CD4-positive, alpha-beta memory T cell (primary cell): Measurements from ENCODE around the gene AGBL4. TPM values are rescaled to one million over a fixed set of nuclear protein-coding genes. Genes with fewer than 3 reads are reported as not detected.

Source experiments
- CTCF ChIA-PET: fragments of 350-600 bp; sonication (Branson Sonifier 250); formaldehyde crosslinking; loops from one replicate; lab custom pipeline; 2021; ENCODE audit warnings: inconsistent platforms; ENCODE audit not compliant: partially characterized antibody; lab: Charles Lee
- POLR2A ChIA-PET: fragments of 350-600 bp; sonication (Branson Sonifier 250); formaldehyde crosslinking; loops from one replicate; lab custom pipeline; 2021; ENCODE audit not compliant: partially characterized antibody; lab: Charles Lee
- DNase-seq, 5 donors: peaks; one replicate each; pipeline versions ENCODE4 v3.0.0 to v3.0.0-alpha.2; 2020 to 2022; ENCODE audit warnings: mixed read lengths in 1 of 5
- H3K27ac ChIP-seq: one replicate; pipeline ENCODE4 v1.7.0; 2013; ENCODE audit warnings: low read depth, low read length
- H3K27me3 ChIP-seq: 2 replicates; pipeline ENCODE4 v1.7.0; 2013; ENCODE audit warnings: mild to moderate bottlenecking, low read length, moderate library complexity; ENCODE audit not compliant: insufficient read depth
- H3K36me3 ChIP-seq: 2 replicates; pipeline ENCODE4 v1.7.0; 2013; ENCODE audit warnings: mild to moderate bottlenecking, low read length, moderate library complexity; ENCODE audit not compliant: insufficient read depth
- H3K4me1 ChIP-seq: 2 replicates; pipeline ENCODE4 v1.7.0; 2013; ENCODE audit warnings: mild to moderate bottlenecking, low read length, moderate library complexity; ENCODE audit not compliant: insufficient read depth
- H3K4me3 ChIP-seq, 2 donors: one replicate each; pipeline ENCODE4 v1.7.0; 2013; ENCODE audit warnings: low read length in 2 of 2, mild to moderate bottlenecking in 1 of 2
- H3K9me3 ChIP-seq, 2 donors: one replicate each; pipeline ENCODE4 v1.7.0; 2013; ENCODE audit warnings: low read length in 2 of 2, control low read depth in 1 of 2; ENCODE audit not compliant: control insufficient read depth in 1 of 2
- H3K27ac Mint-ChIP-seq, 7 donors: one replicate each; pipeline ENCODE4 v1.8.0; 2020 to 2021; ENCODE audit warnings: mixed read lengths in 7 of 7, mild to moderate bottlenecking in 6 of 7, inconsistent platforms in 3 of 7, moderate library complexity in 3 of 7
- H3K27me3 Mint-ChIP-seq, 2 donors: one replicate each; pipeline ENCODE4 v1.8.0; 2020 to 2021; ENCODE audit warnings: mixed read lengths in 2 of 2
- H3K36me3 Mint-ChIP-seq, 2 donors: one replicate each; pipeline ENCODE4 v1.8.0; 2020 to 2021; ENCODE audit warnings: mixed read lengths in 2 of 2, inconsistent platforms in 1 of 2, mild to moderate bottlenecking in 1 of 2
- H3K4me1 Mint-ChIP-seq, 4 donors: one replicate each; pipeline ENCODE4 v1.8.0; 2020 to 2021; ENCODE audit warnings: mixed read lengths in 4 of 4, mild to moderate bottlenecking in 1 of 4
- H3K4me3 Mint-ChIP-seq, 8 donors: one replicate each; pipeline ENCODE4 v1.8.0; 2020 to 2021; ENCODE audit warnings: mixed read lengths in 8 of 8, mild to moderate bottlenecking in 7 of 8, moderate library complexity in 6 of 8, inconsistent platforms in 3 of 8
- H3K9me3 Mint-ChIP-seq, 8 donors: one replicate each; pipeline ENCODE4 v1.8.0; 2020 to 2021; ENCODE audit warnings: mixed read lengths in 8 of 8, mild to moderate bottlenecking in 5 of 8, inconsistent platforms in 3 of 8, moderate library complexity in 1 of 8
- intact Hi-C: fragments of 100-400 bp; cut with micrococcal nuclease; formaldehyde crosslinking; loops from one replicate; pipeline ENCODE4 v1.15.1; 2023
- polyA plus RNA-seq, 2 donors: library from polyadenylated mRNA; unstranded; fragments of 300-500 nt; fragmentation: Illumina TruSeq; gene quantifications; one replicate each; pipeline ENCODE4 v1.2.3, GENCODE V29; 2021
- total RNA-seq, 2 experiments: library from RNA; stranded (reverse); gene quantifications; one replicate each; pipeline ENCODE4 v1.2.3, GENCODE V29; 2021

The AGBL4 gene
- total and polyA plus RNA-seq, 4 experiments from 2014 or later: not detected

GRCh38 chr1:48817505-48818114 is 1206.1 kb downstream of the AGBL4 start:
- Mint-ChIP-seq H3K36me3 (no peaks in the 10 kb centered on the region), H3K4me1 (no peaks in the 10 kb centered on the region), H3K4me3 (no peak overlapping the region), H3K27ac (no peak overlapping the region), H3K27me3 (peaks cover 0 to 5% of the 10 kb centered on the region in 2 donors), H3K9me3 (peaks cover 0 to 4% (median 0%) of the 10 kb centered on the region in 8 donors)
- H3K4me1 ChIP-seq: no peaks in the 10 kb centered on the region
- DNase-seq: no peak
- CTCF ChIA-PET: interaction anchor here (1.1 kb wide), 1 partner anchor 140 kb away, joined by 3 read pairs; no protein-coding TSS in a partner anchor
- H3K27ac ChIP-seq: no peak overlapping the region
- POLR2A ChIA-PET: no interaction called here
- H3K4me3 ChIP-seq: no peak overlapping the region
- no peaks in the 10 kb centered on the region for H3K36me3 ChIP-seq
- no peaks in the 10 kb centered on the region for H3K27me3 ChIP-seq
- H3K9me3 ChIP-seq: no peaks in the 10 kb centered on the region
- intact Hi-C loops: no loop called here

- H3K36me3 ChIP-seq: no peaks in the 10 kb centered on the region
- no peaks in the 10 kb centered on the region for H3K9me3 ChIP-seq
- ChIA-PET POLR2A (no interaction called here), CTCF (no interaction called here)
- no peaks in the 10 kb centered on the region for H3K27me3 ChIP-seq
- Mint-ChIP-seq H3K4me1 (no peaks in the 10 kb centered on the region), H3K4me3 (no peak overlapping the region), H3K27ac (no peak overlapping the region), H3K9me3 (peaks cover 0 to 5% (median 0%) of the 10 kb centered on the region in 8 donors), H3K27me3 (no peaks in the 10 kb centered on the region), H3K36me3 (no peaks in the 10 kb centered on the region)
- intact Hi-C loops: no loop called here
- no peak for DNase-seq
- H3K27ac ChIP-seq: no peak overlapping the region
- no peaks in the 10 kb centered on the region for H3K4me1 ChIP-seq
- H3K4me3 ChIP-seq: no peak overlapping the region
Observed at GRCh38 chr1:48810740-48811139, 1213.0 kb downstream of the AGBL4 start.

- no peaks in the 10 kb centered on the region for H3K36me3 ChIP-seq
- intact Hi-C loops: no loop called here
- Mint-ChIP-seq H3K4me3 (no peak overlapping the region), H3K27ac (peak overlapping the region in 1 of 7 donors; percentile 38), H3K4me1 (no peaks in the 10 kb centered on the region), H3K27me3 (no peaks in the 10 kb centered on the region), H3K9me3 (peaks cover 0 to 5% (median 0%) of the 10 kb centered on the region in 8 donors), H3K36me3 (no peaks in the 10 kb centered on the region)
- DNase-seq: no peak
- POLR2A ChIA-PET: no interaction called here
- CTCF ChIA-PET: no interaction called here
- H3K27me3 ChIP-seq: no peaks in the 10 kb centered on the region
- no peaks in the 10 kb centered on the region for H3K9me3 ChIP-seq
- H3K4me3 ChIP-seq: no peak overlapping the region
- H3K4me1 ChIP-seq: no peaks in the 10 kb centered on the region
- H3K27ac ChIP-seq: no peak overlapping the region
Observed at GRCh38 chr1:48808496-48808895, 1215.3 kb downstream of the AGBL4 start.

DNA sequence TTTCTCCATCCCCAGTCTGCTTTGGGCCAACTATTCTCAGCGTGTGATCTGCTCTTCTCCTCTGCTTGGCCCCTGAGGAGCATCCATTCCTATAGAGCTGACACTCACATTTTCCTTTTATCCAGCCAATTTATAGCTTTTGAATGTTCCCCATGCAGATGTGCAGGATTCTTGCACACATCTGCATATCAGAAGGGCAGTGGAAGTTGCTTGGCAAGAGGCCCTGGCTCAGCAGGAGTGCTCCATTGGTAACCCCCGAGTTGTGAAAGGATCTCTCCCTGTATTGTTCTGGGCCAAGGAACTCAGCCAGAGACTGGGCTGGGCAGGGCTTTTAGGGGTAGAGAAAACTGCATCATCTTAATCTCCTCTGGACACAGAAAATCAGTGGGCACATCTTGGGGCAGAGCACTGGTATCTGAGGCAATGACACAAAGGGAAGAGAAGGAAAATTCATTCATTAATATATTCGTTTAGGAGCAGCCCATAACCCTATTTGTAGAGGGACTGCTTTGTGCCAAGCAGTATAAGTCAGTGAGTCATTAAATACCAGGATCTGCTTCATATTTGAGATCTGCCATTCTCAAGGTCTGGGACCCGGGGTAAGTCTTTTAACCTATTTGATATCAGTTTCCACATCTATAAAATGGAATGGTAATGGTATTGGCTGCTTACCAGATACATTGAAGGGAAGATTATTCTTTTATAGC is 1216.0 kb downstream of the AGBL4 start:
- Mint-ChIP-seq H3K27me3 (no peaks in the 10 kb centered on the region), H3K27ac (no peak overlapping the region), H3K4me3 (no peak overlapping the region), H3K36me3 (no peaks in the 10 kb centered on the region), H3K9me3 (peaks cover 0 to 5% (median 0%) of the 10 kb centered on the region in 8 donors), H3K4me1 (no peaks in the 10 kb centered on the region)
- no peaks in the 10 kb centered on the region for H3K27me3 ChIP-seq
- ChIA-PET CTCF (no interaction called here), POLR2A (no interaction called here)
- intact Hi-C loops: no loop called here
- no peak overlapping the region for H3K27ac ChIP-seq
- no peak overlapping the region for H3K4me3 ChIP-seq
- H3K4me1 ChIP-seq: no peaks in the 10 kb centered on the region
- no peaks in the 10 kb centered on the region for H3K9me3 ChIP-seq
- no peaks in the 10 kb centered on the region for H3K36me3 ChIP-seq
- no peak for DNase-seq

DNA sequence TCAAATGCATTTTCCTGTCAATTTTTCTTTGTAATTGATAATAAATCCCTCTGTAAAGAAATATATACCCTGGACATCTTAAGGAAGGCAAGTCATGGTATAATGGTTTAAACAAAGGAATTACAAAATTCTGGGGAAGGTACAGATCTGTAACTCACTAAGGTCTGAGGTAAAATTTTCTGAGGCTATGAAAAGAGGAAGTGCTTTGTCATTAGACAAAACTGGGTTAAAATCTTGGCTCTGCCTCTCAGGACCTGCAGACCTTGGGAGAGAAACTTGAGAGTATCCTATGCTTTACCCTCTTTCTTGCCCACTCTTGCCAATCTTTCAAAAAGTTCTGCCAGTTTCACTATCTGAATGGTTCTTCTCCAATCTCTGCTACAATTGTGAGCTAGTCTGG is 1220.3 kb downstream of the AGBL4 start:
- Histone ChIP-seq H3K36me3 (no peaks in the 10 kb centered on the region), H3K4me3 (no peak overlapping the region), H3K27me3 (no peaks in the 10 kb centered on the region), H3K9me3 (no peaks in the 10 kb centered on the region), H3K27ac (no peak overlapping the region), H3K4me1 (no peaks in the 10 kb centered on the region)
- intact Hi-C loops: no loop called here
- Mint-ChIP-seq H3K4me1 (no peaks in the 10 kb centered on the region), H3K9me3 (peaks cover 0 to 2% (median 0%) of the 10 kb centered on the region in 8 donors), H3K36me3 (no peaks in the 10 kb centered on the region), H3K4me3 (no peak overlapping the region), H3K27me3 (no peaks in the 10 kb centered on the region), H3K27ac (no peak overlapping the region)
- CTCF ChIA-PET: no interaction called here
- DNase-seq: no peak
- POLR2A ChIA-PET: no interaction called here

GRCh38 chr1:48794816-48795215 is 1228.9 kb downstream of the AGBL4 start:
- Mint-ChIP-seq H3K4me1 (no peaks in the 10 kb centered on the region), H3K4me3 (no peak overlapping the region), H3K27ac (no peak overlapping the region), H3K27me3 (peaks cover 0 to 2% of the 10 kb centered on the region in 2 donors), H3K9me3 (peaks cover 0 to 4% (median 0%) of the 10 kb centered on the region in 8 donors), H3K36me3 (no peaks in the 10 kb centered on the region)
- Histone ChIP-seq H3K9me3 (no peaks in the 10 kb centered on the region), H3K4me1 (no peaks in the 10 kb centered on the region), H3K36me3 (no peaks in the 10 kb centered on the region), H3K27me3 (no peaks in the 10 kb centered on the region), H3K4me3 (no peak overlapping the region), H3K27ac (no peak overlapping the region)
- POLR2A ChIA-PET: no interaction called here
- no peak for DNase-seq
- intact Hi-C loops: no loop called here
- CTCF ChIA-PET: no interaction called here

- Histone ChIP-seq H3K27me3 (no peaks in the 10 kb centered on the region), H3K27ac (no peak overlapping the region), H3K4me3 (no peak overlapping the region), H3K9me3 (no peaks in the 10 kb centered on the region), H3K4me1 (no peaks in the 10 kb centered on the region), H3K36me3 (no peaks in the 10 kb centered on the region)
- intact Hi-C loops: no loop called here
- H3K27me3 Mint-ChIP-seq: peaks cover 1 to 2% of the 10 kb centered on the region in 2 donors
- no peaks in the 10 kb centered on the region for H3K4me1 Mint-ChIP-seq
- H3K27ac Mint-ChIP-seq: no peak overlapping the region
- ChIA-PET CTCF (no interaction called here), POLR2A (no interaction called here)
- H3K4me3 Mint-ChIP-seq: no peak overlapping the region
- no peaks in the 10 kb centered on the region for H3K36me3 Mint-ChIP-seq
- H3K9me3 Mint-ChIP-seq: peaks cover 0 to 4% (median 0%) of the 10 kb centered on the region in 8 donors
- DNase-seq: no peak
Observed at GRCh38 chr1:48793863-48794262, 1229.9 kb downstream of the AGBL4 start.
